ENCODE measurements around the gene ELF3.
"Not testable (repeated sequence)": the region's sequence is repeated elsewhere in the genome, so short reads cannot be mapped to it uniquely, and the experiment has no call there.

The ELF3 gene

GRCh38 chr1:202010180-202011015, at the start of gene ELF3:
TSS of gene ELF3 (plus strand) at chr1:202010587. CDS start at chr1:202011137, 550 bp downstream.
- DNase-seq (ENCODE audit: low spot score): no peak
- TF ChIP-seq, protein P1, sequence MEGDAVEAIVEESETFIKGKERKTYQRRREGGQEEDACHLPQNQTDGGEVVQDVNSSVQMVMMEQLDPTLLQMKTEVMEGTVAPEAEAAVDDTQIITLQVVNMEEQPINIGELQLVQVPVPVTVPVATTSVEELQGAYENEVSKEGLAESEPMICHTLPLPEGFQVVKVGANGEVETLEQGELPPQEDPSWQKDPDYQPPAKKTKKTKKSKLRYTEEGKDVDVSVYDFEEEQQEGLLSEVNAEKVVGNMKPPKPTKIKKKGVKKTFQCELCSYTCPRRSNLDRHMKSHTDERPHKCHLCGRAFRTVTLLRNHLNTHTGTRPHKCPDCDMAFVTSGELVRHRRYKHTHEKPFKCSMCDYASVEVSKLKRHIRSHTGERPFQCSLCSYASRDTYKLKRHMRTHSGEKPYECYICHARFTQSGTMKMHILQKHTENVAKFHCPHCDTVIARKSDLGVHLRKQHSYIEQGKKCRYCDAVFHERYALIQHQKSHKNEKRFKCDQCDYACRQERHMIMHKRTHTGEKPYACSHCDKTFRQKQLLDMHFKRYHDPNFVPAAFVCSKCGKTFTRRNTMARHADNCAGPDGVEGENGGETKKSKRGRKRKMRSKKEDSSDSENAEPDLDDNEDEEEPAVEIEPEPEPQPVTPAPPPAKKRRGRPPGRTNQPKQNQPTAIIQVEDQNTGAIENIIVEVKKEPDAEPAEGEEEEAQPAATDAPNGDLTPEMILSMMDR (IDR thresholded peaks at IDR 0.05): no peak
- no peak within 1 kb of the TSS for H3K4me3 ChIP-seq
- no peak within 1 kb of the TSS for H3K27ac ChIP-seq

DNA sequence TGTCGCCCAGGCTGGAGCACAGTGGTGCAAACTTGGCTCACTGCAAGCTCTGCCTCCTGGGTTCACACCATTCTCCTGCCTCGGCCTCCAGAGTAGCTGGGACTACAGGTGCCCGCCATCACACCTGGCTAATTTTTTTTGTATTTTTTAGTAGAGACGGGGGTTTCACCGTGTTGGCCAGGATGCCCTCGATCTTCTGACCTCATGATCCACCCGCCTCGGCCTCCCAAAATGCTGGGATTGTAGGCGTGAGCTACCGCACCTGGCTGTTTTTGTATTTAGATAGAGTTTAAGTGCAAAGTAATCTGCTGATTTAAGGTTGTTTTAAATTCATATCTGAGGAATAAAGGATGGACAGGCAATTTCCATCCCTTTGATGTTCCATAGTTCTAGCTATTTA, 48.0 kb upstream of the ELF3 start:
- H3K4me3 ChIP-seq; H3K27ac ChIP-seq; DNase-seq (ENCODE audit: low spot score): not testable (repeated sequence)

DNA sequence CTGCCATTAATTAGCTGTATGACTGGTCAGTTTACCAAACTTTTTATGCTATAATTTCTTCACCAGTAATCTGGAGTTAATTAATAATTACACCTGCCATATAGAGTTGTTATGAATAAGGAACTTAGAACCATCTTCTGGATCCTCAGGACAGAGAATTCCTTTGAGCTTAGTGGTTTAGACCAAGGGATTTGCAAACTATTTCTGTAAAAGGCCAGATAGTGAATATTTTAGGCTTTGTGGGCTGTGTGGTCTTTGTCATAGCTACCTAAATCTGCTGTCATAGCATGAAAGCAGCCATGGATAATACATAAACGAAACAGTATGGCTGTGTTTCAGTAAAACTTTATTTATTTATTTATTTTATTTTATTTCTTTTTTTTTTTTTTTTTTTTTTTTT, 46.1 kb upstream of the ELF3 start:
- no peak for DNase-seq (ENCODE audit: low spot score)
- Histone ChIP-seq H3K4me3 (no peak overlapping the region), H3K27ac (no peak overlapping the region)
- TF ChIP-seq, protein P1 (IDR thresholded peaks at IDR 0.05): no peak

GRCh38 chr1:201966171-201966570, 44.2 kb upstream of the ELF3 start:
- no peak overlapping the region for H3K27ac ChIP-seq
- no peak for DNase-seq (ENCODE audit: low spot score)
- TF ChIP-seq, protein P1 (IDR thresholded peaks at IDR 0.05): no peak
- no peak overlapping the region for H3K4me3 ChIP-seq

- TF ChIP-seq, protein P1 (IDR thresholded peaks at IDR 0.05): no peak
- Histone ChIP-seq H3K4me3 (no peak overlapping the region), H3K27ac (no peak overlapping the region)
- DNase-seq (ENCODE audit: low spot score): no peak
These were observed 42.0 kb upstream of the ELF3 start for GRCh38 chr1:201968202-201968925.

DNA sequence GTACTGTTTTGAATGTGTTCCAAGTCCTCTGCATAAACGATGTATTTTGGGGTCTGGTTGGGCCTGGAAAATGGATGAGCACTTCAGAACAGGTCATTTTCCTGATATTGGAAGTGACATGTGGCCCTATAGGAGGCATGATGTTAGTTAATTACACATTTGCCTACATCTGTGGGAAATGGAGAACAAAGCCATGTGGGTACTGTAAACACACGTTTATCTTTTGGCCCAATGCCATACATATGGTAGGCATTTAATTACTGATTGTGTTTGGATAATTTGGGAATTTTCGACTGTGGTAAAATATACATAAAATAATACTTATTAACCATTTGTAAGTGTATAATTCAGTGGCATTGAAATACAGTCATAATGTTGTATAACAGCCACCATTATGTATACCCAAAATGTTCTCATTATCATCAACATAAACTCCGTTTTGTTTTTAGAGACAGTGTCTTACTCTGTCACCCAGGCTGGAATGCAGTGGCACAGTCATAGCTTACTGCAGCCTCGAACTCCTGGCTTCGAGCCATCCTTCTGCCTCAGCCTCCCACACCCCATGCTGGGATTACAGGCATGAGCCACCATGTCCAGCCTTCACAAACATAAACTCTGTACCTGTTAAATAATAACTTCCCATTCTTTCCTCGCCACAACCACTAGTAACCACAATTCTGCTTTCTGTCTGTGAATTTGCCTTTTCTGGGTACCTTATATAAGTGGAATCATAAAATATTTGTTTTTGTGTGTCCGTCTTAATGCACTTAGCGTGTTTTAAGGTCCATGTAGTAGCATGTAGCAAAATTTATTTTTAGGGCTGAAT, 39.8 kb upstream of the ELF3 start:
- TF ChIP-seq, protein P1 (IDR thresholded peaks at IDR 0.05): no peak
- Histone ChIP-seq H3K4me3 (no peak overlapping the region), H3K27ac (peak overlapping the region in 1 of 2 donors; percentile 27)
- DNase-seq (ENCODE audit: low spot score): no peak

- TF ChIP-seq, protein P1 (IDR thresholded peaks at IDR 0.05): no peak
- peak; percentile 88 for DNase-seq (ENCODE audit: low spot score)
- Histone ChIP-seq H3K27ac (peak overlapping the region in 1 of 2 donors; percentile 96), H3K4me3 (peak overlapping the region; percentile 97)
These were observed 28.2 kb upstream of the ELF3 start for GRCh38 chr1:201982082-201982622.

Data from coronary artery (tissue), 2 donors.